ENCODE data around the gene ATP6V1B1. TPM values are rescaled to one million over a fixed set of nuclear protein-coding genes. Genes with fewer than 3 reads are reported as not detected.

Gene ATP6V1B1
- total and polyA plus RNA-seq, 9 of the 15 experiments (the other 6 are each of a cell fraction or from before 2014, with no cell fraction given), result not detected

DNA sequence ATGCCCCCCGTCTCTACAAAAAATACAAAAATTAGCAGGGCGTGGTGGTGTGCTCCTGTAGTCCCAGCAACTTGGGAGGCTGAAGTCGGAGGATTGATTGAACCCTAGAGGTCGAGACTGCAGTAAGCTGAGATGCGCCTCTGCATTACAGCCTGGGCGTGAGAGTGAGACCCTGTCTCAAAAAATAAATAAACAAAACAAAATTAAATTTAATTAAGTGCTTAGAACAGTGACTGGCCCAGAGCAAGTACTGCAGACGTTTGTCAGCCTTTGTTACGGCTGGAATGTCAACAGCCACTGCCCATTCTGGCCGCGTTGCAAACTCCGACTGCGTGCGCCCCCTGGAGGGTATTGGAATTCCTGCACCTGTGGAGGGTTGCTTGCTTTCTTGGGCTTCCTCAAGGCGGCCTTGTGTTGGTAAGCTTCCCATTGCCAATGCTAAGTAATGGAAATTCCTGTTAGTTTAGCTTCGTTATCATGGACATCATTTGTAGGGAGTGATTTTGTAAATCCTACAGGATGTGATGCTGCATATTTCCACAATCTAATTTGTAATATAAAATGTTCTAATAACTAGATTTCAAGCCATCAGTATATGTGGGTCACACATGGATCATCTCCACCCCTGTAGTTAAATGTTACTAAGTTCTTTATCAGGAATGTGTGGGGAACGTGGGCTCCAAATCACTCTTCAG is 15.9 kb upstream of the ATP6V1B1 start (continued):
- TF ChIP-seq RAD21 (CRISPR knock-in tag; conservative IDR thresholded peaks at IDR 0.05 in 1 of 2, IDR thresholded peaks at IDR 0.05 in 1 of 2), result peak; percentile 42 to 75
- no peak for TF ChIP-seq BCOR (IDR thresholded peaks at IDR 0.05)
- TF ChIP-seq RBFOX2 (IDR thresholded peaks at IDR 0.05; ENCODE audit: low read depth, low read length), result no peak

DNA sequence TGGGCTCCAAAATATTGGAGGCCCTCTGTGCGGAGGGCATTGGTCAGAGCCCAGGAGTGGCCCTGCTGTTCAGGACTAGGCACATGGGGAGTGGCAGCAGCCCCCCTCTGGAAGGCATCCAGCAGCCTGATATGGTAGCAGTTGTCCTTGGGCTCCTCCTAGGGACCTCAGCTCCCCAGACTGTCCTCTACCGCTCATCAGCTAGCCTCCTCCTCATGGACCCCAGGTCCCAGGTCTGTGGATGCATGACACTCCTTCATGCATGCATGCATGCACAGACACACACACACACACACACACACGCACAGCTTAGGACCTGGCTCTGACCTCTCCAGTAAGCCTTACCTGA is 15.4 kb upstream of the ATP6V1B1 start:
- no TSS peak for BruUV-seq (replicated peaks)
- Histone ChIP-seq H2AFZ (ENCODE audit: low read depth, low read length) (no peak overlapping the region), H3K4me1 (replicated peaks in 1 of 2; ENCODE audit: control insufficient read depth in 2 of 2, insufficient read depth in 2 of 2, low read length in 2 of 2) (peaks cover 0 to 3% of the 10 kb centered on the region in 2 experiments; a peak in 1 of 5 replicates), H3K27me3 (ENCODE audit: control insufficient read depth in 2 of 2, insufficient read depth in 2 of 2, low read length in 2 of 2) (peaks cover 7 to 27% of the 10 kb centered on the region in 2 experiments; a peak in 3 of 5 replicates), H4K20me1 (replicated peaks; ENCODE audit: control insufficient read depth, insufficient read depth, low read length) (no peaks in the 10 kb centered on the region), H3K9me1 (ENCODE audit: control insufficient read depth, insufficient read depth, low read length) (no peaks in the 10 kb centered on the region), H3K9me3 (replicated peaks; ENCODE audit: control insufficient read depth, insufficient read depth, low read depth, low read length) (no peaks in the 10 kb centered on the region; the same call in 1 of the 2 replicates), H3K9ac (ENCODE audit: insufficient read depth in 1 of 2, low read depth in 2 of 2, low read length in 2 of 2) (no peak overlapping the region), H3K4me3 (no peak overlapping the region), H3K36me3 (ENCODE audit: control insufficient read depth, insufficient read depth, low read length) (no peaks in the 10 kb centered on the region), H3K79me2 (ENCODE audit: control insufficient read depth, insufficient read depth, low read length) (no peaks in the 10 kb centered on the region), H3K4me2 (ENCODE audit: insufficient read depth, low read length) (no peak overlapping the region), H3K27ac (ENCODE audit: extremely low read depth, low read depth, low read length) (no peak overlapping the region)
- POLR2A ChIA-PET, result interaction anchor here (0.6 kb wide), 1 partner anchor 121 kb away, joined by 4 read pairs; no protein-coding TSS in a partner anchor
- ATAC-seq, result no peak; the same call in 2 of the 3 replicates
- DNase-seq (ENCODE audit: extremely low read depth in 1 of 4, low spot score in 3 of 4), result no peak
- WGBS (ENCODE audit: insufficient coverage, low coverage, missing lambda C conversion rate), result 17% methylated on average over 2 of the region's 3 CpGs
- FAIRE-seq, result no peak
- intact Hi-C loops (cut with micrococcal nuclease), result no loop called here
- in situ Hi-C loops (cut with MboI), result no loop called here
- CTCF ChIA-PET (ENCODE audit: low intra/inter-chr PET ratio), result interaction anchor here (1.1 to 1.6 kb wide), 3 partner anchors 9 to 59 kb away, joined by 3 to 11 read pairs (median 6); no protein-coding TSS in a partner anchor
- TF ChIP-seq, protein P1, sequence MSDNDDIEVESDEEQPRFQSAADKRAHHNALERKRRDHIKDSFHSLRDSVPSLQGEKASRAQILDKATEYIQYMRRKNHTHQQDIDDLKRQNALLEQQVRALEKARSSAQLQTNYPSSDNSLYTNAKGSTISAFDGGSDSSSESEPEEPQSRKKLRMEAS (CRISPR knock-in tag; IDR thresholded peaks at IDR 0.05), result no peak
- TF ChIP-seq RBM15 (IDR thresholded peaks at IDR 0.05; ENCODE audit: insufficient read depth, low read length) (no peak), C11orf30 (IDR thresholded peaks at IDR 0.05; ENCODE audit: low read depth) (no peak), DPF2 (IDR thresholded peaks at IDR 0.05) (no peak), TRIM24 (IDR thresholded peaks at IDR 0.05) (no peak), CHAMP1 (IDR thresholded peaks at IDR 0.05) (no peak), CGGBP1 (CRISPR knock-in tag; IDR thresholded peaks at IDR 0.05) (no peak)
- TF ChIP-seq, protein P2, sequence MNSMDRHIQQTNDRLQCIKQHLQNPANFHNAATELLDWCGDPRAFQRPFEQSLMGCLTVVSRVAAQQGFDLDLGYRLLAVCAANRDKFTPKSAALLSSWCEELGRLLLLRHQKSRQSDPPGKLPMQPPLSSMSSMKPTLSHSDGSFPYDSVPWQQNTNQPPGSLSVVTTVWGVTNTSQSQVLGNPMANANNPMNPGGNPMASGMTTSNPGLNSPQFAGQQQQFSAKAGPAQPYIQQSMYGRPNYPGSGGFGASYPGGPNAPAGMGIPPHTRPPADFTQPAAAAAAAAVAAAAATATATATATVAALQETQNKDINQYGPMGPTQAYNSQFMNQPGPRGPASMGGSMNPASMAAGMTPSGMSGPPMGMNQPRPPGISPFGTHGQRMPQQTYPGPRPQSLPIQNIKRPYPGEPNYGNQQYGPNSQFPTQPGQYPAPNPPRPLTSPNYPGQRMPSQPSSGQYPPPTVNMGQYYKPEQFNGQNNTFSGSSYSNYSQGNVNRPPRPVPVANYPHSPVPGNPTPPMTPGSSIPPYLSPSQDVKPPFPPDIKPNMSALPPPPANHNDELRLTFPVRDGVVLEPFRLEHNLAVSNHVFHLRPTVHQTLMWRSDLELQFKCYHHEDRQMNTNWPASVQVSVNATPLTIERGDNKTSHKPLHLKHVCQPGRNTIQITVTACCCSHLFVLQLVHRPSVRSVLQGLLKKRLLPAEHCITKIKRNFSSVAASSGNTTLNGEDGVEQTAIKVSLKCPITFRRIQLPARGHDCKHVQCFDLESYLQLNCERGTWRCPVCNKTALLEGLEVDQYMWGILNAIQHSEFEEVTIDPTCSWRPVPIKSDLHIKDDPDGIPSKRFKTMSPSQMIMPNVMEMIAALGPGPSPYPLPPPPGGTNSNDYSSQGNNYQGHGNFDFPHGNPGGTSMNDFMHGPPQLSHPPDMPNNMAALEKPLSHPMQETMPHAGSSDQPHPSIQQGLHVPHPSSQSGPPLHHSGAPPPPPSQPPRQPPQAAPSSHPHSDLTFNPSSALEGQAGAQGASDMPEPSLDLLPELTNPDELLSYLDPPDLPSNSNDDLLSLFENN (IDR thresholded peaks at IDR 0.05; ENCODE audit: low read depth in 2 of 2, low read length in 2 of 2), result no peak
